Caco-2 (cell line): ENCODE results near the gene GBX2. TPM values are rescaled to one million over a fixed set of nuclear protein-coding genes. Genes with fewer than 3 reads are reported as not detected.

Experiments used
- BruUV-seq: library from RNA; stranded (reverse); fragments of 400-500 nt; replicated peaks from 2 replicates; lab custom pipeline; 2021; lab: Mats Ljungman, UMichigan
- CTCF ChIA-PET: fragments of 300-600 bp; sonication (Branson Sonifier 250); formaldehyde crosslinking; loops from one replicate; lab custom pipeline; 2022; ENCODE audit warnings: antibody characterized with exemption; lab: Charles Lee
- POLR2A ChIA-PET: fragments of 300-600 bp; sonication (Branson Sonifier 250); formaldehyde crosslinking; loops from one replicate; lab custom pipeline; 2022; ENCODE audit warnings: antibody characterized with exemption; lab: Charles Lee
- DNase-seq, 2 experiments: peaks; one replicate each; pipeline versions ENCODE4 v3.0.0 to v3.0.0-alpha.2; 2020 to 2022
- H3K27me3 ChIP-seq: replicated peaks from 2 replicates; pipeline ENCODE4 v1.6.0; 2011; ENCODE audit warnings: low read length; ENCODE audit not compliant: control insufficient read depth, insufficient read depth
- H3K36me3 ChIP-seq: 2 replicates; pipeline ENCODE4 v1.5.1; 2011; ENCODE audit warnings: low read length; ENCODE audit not compliant: control insufficient read depth, insufficient read depth
- H3K4me1 ChIP-seq: fragments of 250-450 bp; sonication (Bioruptor Pico); 2 replicates; pipeline ENCODE4 v1.5.1; 2020; ENCODE audit warnings: mild to moderate bottlenecking
- H3K4me3 ChIP-seq: 2 replicates; pipeline ENCODE4 v1.5.1; 2011; ENCODE audit warnings: low read depth, mild to moderate bottlenecking, control low read depth, low read length
- H3K9me3 ChIP-seq: fragments of 250-450 bp; sonication (Bioruptor Pico); 2 replicates; pipeline ENCODE4 v1.5.1; 2020; ENCODE audit warnings: mild to moderate bottlenecking, moderate library complexity
- H3K27ac Mint-ChIP-seq: one replicate; pipeline ENCODE4 v1.8.0; 2022; ENCODE audit warnings: mixed read lengths; ENCODE audit not compliant: unreplicated experiment
- H3K27me3 Mint-ChIP-seq: one replicate; pipeline ENCODE4 v1.8.0; 2022; ENCODE audit warnings: mixed read lengths; ENCODE audit not compliant: insufficient read depth, unreplicated experiment
- H3K36me3 Mint-ChIP-seq: one replicate; pipeline ENCODE4 v1.8.0; 2022; ENCODE audit warnings: mild to moderate bottlenecking, mixed read lengths; ENCODE audit not compliant: insufficient read depth, unreplicated experiment
- H3K4me1 Mint-ChIP-seq: one replicate; pipeline ENCODE4 v1.8.0; 2022; ENCODE audit warnings: low read depth, mixed read lengths; ENCODE audit not compliant: unreplicated experiment
- H3K4me3 Mint-ChIP-seq: one replicate; pipeline ENCODE4 v1.8.0; 2022; ENCODE audit warnings: mild to moderate bottlenecking, moderate library complexity, mixed read lengths; ENCODE audit not compliant: unreplicated experiment
- H3K9me3 Mint-ChIP-seq: one replicate; pipeline ENCODE4 v1.8.0; 2022; ENCODE audit warnings: mixed read lengths; ENCODE audit not compliant: unreplicated experiment
- intact Hi-C: fragments of 100-400 bp; cut with micrococcal nuclease; formaldehyde crosslinking; loops from one replicate; pipeline ENCODE4 v1.10.0; 2022; ENCODE audit not compliant: unreplicated experiment
- total RNA-seq: library from RNA; stranded (reverse); gene quantifications from 2 replicates; pipeline ENCODE4 v1.2.3, GENCODE V29; 2022
- TF ChIP-seq, protein P1 (sequence below), 2 experiments: fragments of 200-600 bp in 1 of 2; IDR thresholded peaks; 1 replicate in 1 of 2; 2 replicates in 1 of 2; pipeline versions ENCODE4 v1.5.1 to v1.8.0; 2011 to 2022; ENCODE audit warnings: antibody characterized with exemption in 1 of 2, control low read depth in 1 of 2, inconsistent platforms in 1 of 2, low read depth in 1 of 2, low read length in 1 of 2, mild to moderate bottlenecking in 1 of 2, moderate library complexity in 1 of 2; ENCODE audit not compliant: insufficient read depth in 1 of 2, severe bottlenecking in 1 of 2, unreplicated experiment in 1 of 2

Gene GBX2
- total RNA-seq, 1 experiment from 2014 or later = 2.1 TPM

DNA sequence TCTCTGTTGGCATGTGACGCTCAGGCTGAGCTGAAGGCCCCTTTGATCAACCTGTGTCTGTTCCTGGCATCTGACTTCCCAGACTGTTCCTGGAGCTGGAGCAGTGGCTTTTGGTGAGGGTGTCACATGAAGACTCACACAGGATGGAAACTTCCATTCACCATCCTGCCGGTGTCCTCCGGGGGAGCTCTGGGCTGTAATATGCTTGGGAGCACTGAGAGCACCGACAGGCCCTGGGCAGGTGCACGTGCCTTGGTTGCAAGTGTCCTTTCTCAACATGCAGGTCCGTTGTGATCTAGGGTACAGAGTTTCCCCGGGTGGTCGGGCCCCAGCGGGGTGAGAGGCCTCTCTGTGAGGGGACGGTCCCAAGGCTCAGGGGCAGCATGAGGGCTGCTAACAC, 24.8 kb upstream of the GBX2 start:
- CTCF ChIA-PET = interaction anchor here (1.0 kb wide), 1 partner anchor 12 kb away, joined by 3 read pairs; no protein-coding TSS in a partner anchor
- Mint-ChIP-seq H3K4me3 (no peak overlapping the region), H3K4me1 (no peaks in the 10 kb centered on the region)

DNA sequence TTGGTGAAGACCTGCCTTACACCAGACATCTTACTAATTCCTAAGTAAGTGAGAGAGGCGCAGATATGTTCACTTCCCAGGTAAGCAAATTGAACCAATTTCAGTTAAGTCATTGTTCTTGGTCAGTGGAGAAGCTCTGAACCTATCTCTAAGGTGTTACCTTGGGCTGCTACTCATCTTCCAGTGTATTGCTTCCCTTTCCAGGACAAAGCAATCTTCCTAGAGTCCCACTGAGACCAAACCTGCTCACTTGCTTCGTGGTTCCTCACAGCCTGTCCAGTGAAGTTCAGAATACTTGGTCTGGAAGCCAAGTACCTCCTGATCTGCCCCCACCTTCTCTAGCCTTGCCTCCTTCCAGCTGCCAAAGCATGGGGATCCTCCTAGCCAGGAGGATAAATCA, 22.5 kb upstream of the GBX2 start:
- no peaks in the 10 kb centered on the region for H3K27me3 Mint-ChIP-seq

More for the DNA sequence above, 24.8 kb upstream of the GBX2 start:
- BruUV-seq = no TSS peak
- Histone ChIP-seq H3K4me1 (no peaks in the 10 kb centered on the region), H3K4me3 (no peak overlapping the region), H3K27me3 (no peaks in the 10 kb centered on the region), H3K36me3 (no peaks in the 10 kb centered on the region), H3K9me3 (no peaks in the 10 kb centered on the region)
- no peak for DNase-seq
- POLR2A ChIA-PET = no interaction called here
- TF ChIP-seq, protein P1, sequence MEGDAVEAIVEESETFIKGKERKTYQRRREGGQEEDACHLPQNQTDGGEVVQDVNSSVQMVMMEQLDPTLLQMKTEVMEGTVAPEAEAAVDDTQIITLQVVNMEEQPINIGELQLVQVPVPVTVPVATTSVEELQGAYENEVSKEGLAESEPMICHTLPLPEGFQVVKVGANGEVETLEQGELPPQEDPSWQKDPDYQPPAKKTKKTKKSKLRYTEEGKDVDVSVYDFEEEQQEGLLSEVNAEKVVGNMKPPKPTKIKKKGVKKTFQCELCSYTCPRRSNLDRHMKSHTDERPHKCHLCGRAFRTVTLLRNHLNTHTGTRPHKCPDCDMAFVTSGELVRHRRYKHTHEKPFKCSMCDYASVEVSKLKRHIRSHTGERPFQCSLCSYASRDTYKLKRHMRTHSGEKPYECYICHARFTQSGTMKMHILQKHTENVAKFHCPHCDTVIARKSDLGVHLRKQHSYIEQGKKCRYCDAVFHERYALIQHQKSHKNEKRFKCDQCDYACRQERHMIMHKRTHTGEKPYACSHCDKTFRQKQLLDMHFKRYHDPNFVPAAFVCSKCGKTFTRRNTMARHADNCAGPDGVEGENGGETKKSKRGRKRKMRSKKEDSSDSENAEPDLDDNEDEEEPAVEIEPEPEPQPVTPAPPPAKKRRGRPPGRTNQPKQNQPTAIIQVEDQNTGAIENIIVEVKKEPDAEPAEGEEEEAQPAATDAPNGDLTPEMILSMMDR (IDR thresholded peaks at IDR 0.05; ENCODE audit: insufficient read depth in 1 of 2, low read depth in 1 of 2, low read length in 1 of 2, severe bottlenecking in 1 of 2, unreplicated experiment in 1 of 2) = no peak
- no peaks in the 10 kb centered on the region for H3K27me3 Mint-ChIP-seq
- no peaks in the 10 kb centered on the region for H3K9me3 Mint-ChIP-seq
- H3K27ac Mint-ChIP-seq = no peak overlapping the region
- intact Hi-C loops = no loop called here
- no peaks in the 10 kb centered on the region for H3K36me3 Mint-ChIP-seq

DNA sequence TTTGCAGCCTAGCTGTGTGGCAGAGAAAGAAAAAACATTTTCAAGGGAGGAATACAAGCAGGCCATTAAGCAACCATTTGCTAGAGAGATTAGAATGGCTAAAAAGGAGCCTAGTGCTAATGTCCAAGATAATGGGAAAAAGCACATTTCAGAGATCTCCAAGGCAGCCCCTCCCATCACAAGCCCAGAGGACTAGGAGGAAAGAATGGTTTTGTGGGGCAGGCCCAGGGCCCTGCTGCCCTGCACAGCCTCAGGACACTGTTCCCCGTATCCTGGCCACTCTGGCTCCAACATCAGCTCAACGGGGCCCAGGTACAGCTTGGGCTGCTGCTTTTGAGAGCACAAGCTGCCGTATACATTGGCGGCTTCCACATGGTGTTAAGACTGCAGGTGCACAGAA, 16.5 kb upstream of the GBX2 start:
- ChIA-PET POLR2A (no interaction called here), CTCF (no interaction called here)
- Mint-ChIP-seq H3K4me1 (no peaks in the 10 kb centered on the region), H3K9me3 (no peaks in the 10 kb centered on the region), H3K27ac (no peak overlapping the region), H3K27me3 (no peaks in the 10 kb centered on the region), H3K4me3 (no peak overlapping the region), H3K36me3 (no peaks in the 10 kb centered on the region)
- Histone ChIP-seq H3K27me3 (no peaks in the 10 kb centered on the region), H3K36me3 (no peaks in the 10 kb centered on the region), H3K4me1 (no peaks in the 10 kb centered on the region), H3K9me3 (no peaks in the 10 kb centered on the region), H3K4me3 (no peak overlapping the region)
- DNase-seq = no peak
- intact Hi-C loops = loop anchor here (5.0 kb wide), 1 partner anchor 392 kb away; no protein-coding TSS in a partner anchor
- BruUV-seq = no TSS peak
- TF ChIP-seq, protein P1 (IDR thresholded peaks at IDR 0.05; ENCODE audit: insufficient read depth in 1 of 2, low read depth in 1 of 2, low read length in 1 of 2, severe bottlenecking in 1 of 2, unreplicated experiment in 1 of 2) = no peak

More for the DNA sequence above, 22.5 kb upstream of the GBX2 start:
- H3K36me3 ChIP-seq = no peaks in the 10 kb centered on the region
- H3K4me1 Mint-ChIP-seq = no peaks in the 10 kb centered on the region
- no peaks in the 10 kb centered on the region for H3K4me1 ChIP-seq
- POLR2A ChIA-PET = no interaction called here
- no TSS peak for BruUV-seq
- TF ChIP-seq, protein P1 (IDR thresholded peaks at IDR 0.05; ENCODE audit: insufficient read depth in 1 of 2, low read depth in 1 of 2, low read length in 1 of 2, severe bottlenecking in 1 of 2, unreplicated experiment in 1 of 2) = no peak
- no peak for DNase-seq
- intact Hi-C loops = no loop called here
- H3K36me3 Mint-ChIP-seq = no peaks in the 10 kb centered on the region
- no peak overlapping the region for H3K4me3 ChIP-seq
- no peaks in the 10 kb centered on the region for H3K27me3 ChIP-seq
- CTCF ChIA-PET = no interaction called here
- H3K4me3 Mint-ChIP-seq = no peak overlapping the region
- H3K9me3 ChIP-seq = no peaks in the 10 kb centered on the region
- no peaks in the 10 kb centered on the region for H3K9me3 Mint-ChIP-seq
- no peak overlapping the region for H3K27ac Mint-ChIP-seq
